HEK293 (cell line): Measurements from ENCODE around the gene PRDM5.

Source experiments
- CTCF ChIA-PET: fragments of 350-600 bp; formaldehyde crosslinking; extraction: SDS; loops from one replicate; lab custom pipeline; 2021; ENCODE audit warnings: antibody characterized with exemption; lab: Yijun Ruan, JAX
- POLR2A ChIA-PET: fragments of 300-600 bp; formaldehyde crosslinking; extraction: SDS; loops from one replicate; lab custom pipeline; 2020; ENCODE audit warnings: antibody characterized with exemption, inconsistent platforms; lab: Yijun Ruan, JAX
- H3K27ac ChIP-seq: fragments of 200-500 bp; sonication (Bioruptor generic); 2 replicates; pipeline ENCODE4 v1.5.1; 2014; ENCODE audit warnings: low read depth, low read length, control low read depth, inconsistent platforms; ENCODE audit errors: extremely low read depth
- H3K36me3 ChIP-seq, 2 experiments: fragments of 200-500 bp in 1 of 2; sonication (Bioruptor generic) in 1 of 2; 1 replicate in 1 of 2; 2 replicates in 1 of 2; pipeline ENCODE4 v1.5.1; 2014 to 2017; ENCODE audit warnings: inconsistent platforms in 2 of 2, low read length in 2 of 2; ENCODE audit not compliant: control insufficient read depth in 2 of 2, insufficient read depth in 1 of 2
- H3K4me1 ChIP-seq: fragments of 200-500 bp; sonication (Bioruptor generic); 2 replicates; pipeline ENCODE4 v1.5.1; 2014; ENCODE audit warnings: mild to moderate bottlenecking, low read length, inconsistent platforms; ENCODE audit not compliant: control insufficient read depth, insufficient read depth
- H3K4me3 ChIP-seq: 2 replicates; pipeline ENCODE4 v1.5.1; 2011; ENCODE audit warnings: low read depth, mild to moderate bottlenecking, control low read depth, low read length, moderate library complexity
- H3K9me3 ChIP-seq: fragments of 200-500 bp; sonication (Bioruptor generic); 2 replicates; pipeline ENCODE4 v1.5.1; 2014; ENCODE audit warnings: low read depth, low read length, inconsistent platforms; ENCODE audit not compliant: control insufficient read depth, insufficient read depth
- GLIS2 ChIP-seq: fragments of 450-650 bp; formaldehyde crosslinking; IDR thresholded peaks from 2 replicates; pipeline ENCODE4 v1.5.1; 2016; ENCODE audit warnings: missing biosample characterization, missing genetic modification characterization
- KLF16 ChIP-seq: fragments of 450-650 bp; formaldehyde crosslinking; IDR thresholded peaks from 2 replicates; pipeline ENCODE4 v1.5.1; 2017; ENCODE audit warnings: missing biosample characterization, missing genetic modification characterization
- MEIS1 ChIP-seq: sonication (generic); formaldehyde crosslinking; IDR thresholded peaks from 2 replicates; pipeline ENCODE4 v1.8.1; 2022; ENCODE audit warnings: missing genetic modification reagents, mild to moderate bottlenecking, borderline replicate concordance
- MZF1 ChIP-seq: fragments of 450-650 bp; formaldehyde crosslinking; IDR thresholded peaks from 2 replicates; pipeline ENCODE4 v1.5.1; 2017; ENCODE audit warnings: missing biosample characterization, missing genetic modification characterization, borderline replicate concordance
- OSR2 ChIP-seq: fragments of 450-650 bp; formaldehyde crosslinking; IDR thresholded peaks from 2 replicates; pipeline ENCODE4 v1.5.1; 2016; ENCODE audit warnings: missing biosample characterization, missing genetic modification characterization
- PBX3 ChIP-seq: sonication (generic); formaldehyde crosslinking; IDR thresholded peaks from 2 replicates; pipeline ENCODE4 v1.8.1; 2022; ENCODE audit warnings: mild to moderate bottlenecking, moderate library complexity, missing genetic modification reagents
- YY2 ChIP-seq: fragments of 450-650 bp; formaldehyde crosslinking; IDR thresholded peaks from 2 replicates; pipeline ENCODE4 v1.5.1; 2016; ENCODE audit warnings: missing biosample characterization, missing genetic modification characterization
- ZBTB20 ChIP-seq: fragments of 450-650 bp; formaldehyde crosslinking; IDR thresholded peaks from 2 replicates; pipeline ENCODE4 v1.5.1; 2016; ENCODE audit warnings: missing biosample characterization, missing genetic modification characterization
- ZNF10 ChIP-seq: fragments of 450-650 bp; formaldehyde crosslinking; IDR thresholded peaks from 2 replicates; pipeline ENCODE4 v1.5.1; 2017; ENCODE audit warnings: missing biosample characterization, missing genetic modification characterization
- ZNF132 ChIP-seq: fragments of 450-650 bp; formaldehyde crosslinking; IDR thresholded peaks from 2 replicates; pipeline ENCODE4 v1.5.1; 2017; ENCODE audit warnings: missing biosample characterization, missing genetic modification characterization, borderline replicate concordance
- ZNF174 ChIP-seq: fragments of 450-650 bp; formaldehyde crosslinking; IDR thresholded peaks from 2 replicates; pipeline ENCODE4 v1.5.0; 2017; ENCODE audit warnings: missing biosample characterization, mild to moderate bottlenecking, missing genetic modification characterization
- ZNF214 ChIP-seq: fragments of 450-650 bp; formaldehyde crosslinking; IDR thresholded peaks from 2 replicates; pipeline ENCODE4 v1.5.1; 2017; ENCODE audit warnings: missing biosample characterization, mild to moderate bottlenecking, missing genetic modification characterization, borderline replicate concordance
- ZNF274 ChIP-seq, 2 experiments: fragments of 200-500 bp in 1 of 2; fragments of 450-650 bp in 1 of 2; sonication (Bioruptor generic) in 1 of 2; formaldehyde crosslinking in 1 of 2; IDR thresholded peaks; 2 replicates each; pipeline versions ENCODE4 v1.5.1 to v1.6.1; 2014 to 2016; ENCODE audit warnings: borderline replicate concordance in 1 of 2, inconsistent platforms in 1 of 2, low read length in 1 of 2, missing biosample characterization in 1 of 2, missing genetic modification characterization in 1 of 2
- ZNF529 ChIP-seq: fragments of 450-650 bp; formaldehyde crosslinking; IDR thresholded peaks from 2 replicates; pipeline ENCODE4 v1.5.1; 2017; ENCODE audit warnings: missing genetic modification characterization, missing biosample characterization; ENCODE audit not compliant: insufficient replicate concordance
- ZNF621 ChIP-seq: fragments of 450-650 bp; formaldehyde crosslinking; IDR thresholded peaks from 2 replicates; pipeline ENCODE4 v1.5.1; 2017; ENCODE audit warnings: missing biosample characterization, missing genetic modification characterization
- ZNF707 ChIP-seq: fragments of 450-650 bp; formaldehyde crosslinking; IDR thresholded peaks from 2 replicates; pipeline ENCODE4 v1.5.1; 2016; ENCODE audit warnings: missing biosample characterization, missing genetic modification characterization
- ZNF777 ChIP-seq: fragments of 450-650 bp; formaldehyde crosslinking; IDR thresholded peaks from 2 replicates; pipeline ENCODE4 v1.5.1; 2017; ENCODE audit warnings: missing biosample characterization, missing genetic modification characterization, borderline replicate concordance
- ZSCAN18 ChIP-seq: fragments of 450-650 bp; formaldehyde crosslinking; IDR thresholded peaks from 2 replicates; pipeline ENCODE4 v1.5.1; 2016; ENCODE audit warnings: missing biosample characterization, missing genetic modification characterization
- TF ChIP-seq, protein P1 (sequence below): fragments of 450-650 bp; formaldehyde crosslinking; IDR thresholded peaks from 2 replicates; pipeline ENCODE4 v1.5.1; 2016; ENCODE audit warnings: missing biosample characterization, missing genetic modification characterization
- TF ChIP-seq, protein P2 (sequence below): IDR thresholded peaks from 2 replicates; pipeline ENCODE4 v1.6.1; 2011; ENCODE audit warnings: mild to moderate bottlenecking, low read depth, low read length, borderline replicate concordance
- TF ChIP-seq, protein P3 (sequence below): fragments of 450-650 bp; formaldehyde crosslinking; IDR thresholded peaks from 2 replicates; pipeline ENCODE4 v1.5.1; 2016; ENCODE audit warnings: missing biosample characterization, missing genetic modification characterization

PRDM5 gene

GRCh38 chr4:120874792-120875774 lies 47.4 kb downstream of the PRDM5 start:
- no peaks in the 10 kb centered on the region for H3K9me3 ChIP-seq
- CTCF ChIA-PET = interaction anchor here (0.5 to 0.9 kb wide), 3 partner anchors 25 to 498 kb away, joined by 3 read pairs; no protein-coding TSS in a partner anchor
- H3K4me1 ChIP-seq = no peaks in the 10 kb centered on the region
- no peak overlapping the region for H3K27ac ChIP-seq
- TF ChIP-seq ZNF10 (tag by site-specific recombination) = no peak
- no peak for TF ChIP-seq ZNF777
- TF ChIP-seq OSR2 = no peak
- no peak for TF ChIP-seq KLF16 (tag by site-specific recombination)
- TF ChIP-seq ZNF621 = no peak
- TF ChIP-seq MZF1 = no peak
- no peaks in the 10 kb centered on the region for H3K36me3 ChIP-seq
- H3K4me3 ChIP-seq = no peak overlapping the region
- POLR2A ChIA-PET = no interaction called here

- POLR2A ChIA-PET = no interaction called here
- Histone ChIP-seq H3K27ac (no peak overlapping the region), H3K9me3 (no peaks in the 10 kb centered on the region), H3K4me3 (no peak overlapping the region), H3K36me3 (no peaks in the 10 kb centered on the region), H3K4me1 (no peaks in the 10 kb centered on the region)
- CTCF ChIA-PET = interaction anchor here (0.6 kb wide), 2 partner anchors 29 to 1045 kb away, joined by 4 to 6 read pairs; no protein-coding TSS in a partner anchor
- no peak for TF ChIP-seq ZBTB20
- TF ChIP-seq, protein P1, sequence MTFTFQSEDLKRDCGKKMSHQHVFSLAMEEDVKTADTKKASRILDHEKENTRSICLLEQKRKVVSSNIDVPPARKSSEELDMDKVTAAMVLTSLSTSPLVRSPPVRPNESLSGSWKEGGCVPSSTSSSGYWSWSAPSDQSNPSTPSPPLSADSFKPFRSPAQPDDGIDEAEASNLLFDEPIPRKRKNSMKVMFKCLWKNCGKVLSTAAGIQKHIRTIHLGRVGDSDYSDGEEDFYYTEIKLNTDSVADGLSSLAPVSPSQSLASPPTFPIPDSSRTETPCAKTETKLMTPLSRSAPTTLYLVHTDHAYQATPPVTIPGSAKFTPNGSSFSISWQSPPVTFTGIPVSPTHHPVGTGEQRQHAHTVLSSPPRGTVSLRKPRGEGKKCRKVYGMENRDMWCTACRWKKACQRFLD (tag by site-specific recombination) = no peak
- no peak for TF ChIP-seq PBX3 (CRISPR knock-in tag)
- no peak for TF ChIP-seq ZNF132 (tag by site-specific recombination)
- TF ChIP-seq, protein P2, sequence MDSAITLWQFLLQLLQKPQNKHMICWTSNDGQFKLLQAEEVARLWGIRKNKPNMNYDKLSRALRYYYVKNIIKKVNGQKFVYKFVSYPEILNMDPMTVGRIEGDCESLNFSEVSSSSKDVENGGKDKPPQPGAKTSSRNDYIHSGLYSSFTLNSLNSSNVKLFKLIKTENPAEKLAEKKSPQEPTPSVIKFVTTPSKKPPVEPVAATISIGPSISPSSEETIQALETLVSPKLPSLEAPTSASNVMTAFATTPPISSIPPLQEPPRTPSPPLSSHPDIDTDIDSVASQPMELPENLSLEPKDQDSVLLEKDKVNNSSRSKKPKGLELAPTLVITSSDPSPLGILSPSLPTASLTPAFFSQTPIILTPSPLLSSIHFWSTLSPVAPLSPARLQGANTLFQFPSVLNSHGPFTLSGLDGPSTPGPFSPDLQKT = no peak
- no peak for TF ChIP-seq YY2 (tag by site-specific recombination)
- TF ChIP-seq, protein P3, sequence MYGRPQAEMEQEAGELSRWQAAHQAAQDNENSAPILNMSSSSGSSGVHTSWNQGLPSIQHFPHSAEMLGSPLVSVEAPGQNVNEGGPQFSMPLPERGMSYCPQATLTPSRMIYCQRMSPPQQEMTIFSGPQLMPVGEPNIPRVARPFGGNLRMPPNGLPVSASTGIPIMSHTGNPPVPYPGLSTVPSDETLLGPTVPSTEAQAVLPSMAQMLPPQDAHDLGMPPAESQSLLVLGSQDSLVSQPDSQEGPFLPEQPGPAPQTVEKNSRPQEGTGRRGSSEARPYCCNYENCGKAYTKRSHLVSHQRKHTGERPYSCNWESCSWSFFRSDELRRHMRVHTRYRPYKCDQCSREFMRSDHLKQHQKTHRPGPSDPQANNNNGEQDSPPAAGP = no peak
- TF ChIP-seq ZNF174 (tag by site-specific recombination) = no peak
- TF ChIP-seq ZNF214 (tag by site-specific recombination) = no peak
- no peak for TF ChIP-seq ZNF621
- TF ChIP-seq ZSCAN18 (tag by site-specific recombination) = no peak
- no peak for TF ChIP-seq ZNF274 (IDR thresholded peaks at IDR 0.05; ENCODE audit: low read length)
- no peak for TF ChIP-seq ZNF274 (tag by site-specific recombination; IDR thresholded peaks at IDR 0.05; ENCODE audit: borderline replicate concordance)
- TF ChIP-seq MEIS1 (CRISPR knock-in tag) = no peak
- no peak for TF ChIP-seq ZNF707 (tag by site-specific recombination)
- no peak for TF ChIP-seq ZNF529
- TF ChIP-seq GLIS2 (tag by site-specific recombination) = no peak
Observed at GRCh38 chr4:120873554-120873953, 49.0 kb downstream of the PRDM5 start.
